Endothelial cell (in vitro differentiated cells): ENCODE results near the gene LRFN2. TPM values are rescaled to one million over a fixed set of nuclear protein-coding genes. Genes with fewer than 3 reads are reported as not detected.

Experiments used
- DNase-seq: peaks from one replicate; pipeline ENCODE4 v3.0.0; 2021; ENCODE audit warnings: low spot score
- H3K27ac Mint-ChIP-seq: one replicate; pipeline ENCODE4 v1.8.0; 2021; ENCODE audit warnings: mixed read lengths, inconsistent platforms; ENCODE audit not compliant: unreplicated experiment
- H3K27me3 Mint-ChIP-seq: one replicate; pipeline ENCODE4 v1.8.0; 2021; ENCODE audit warnings: mild to moderate bottlenecking, moderate library complexity, mixed read lengths, inconsistent platforms; ENCODE audit not compliant: unreplicated experiment
- H3K36me3 Mint-ChIP-seq: one replicate; pipeline ENCODE4 v1.8.0; 2021; ENCODE audit warnings: mild to moderate bottlenecking, low read depth, mixed read lengths, inconsistent platforms; ENCODE audit not compliant: unreplicated experiment
- H3K4me1 Mint-ChIP-seq: one replicate; pipeline ENCODE4 v1.8.0; 2021; ENCODE audit warnings: mild to moderate bottlenecking, mixed read lengths, inconsistent platforms; ENCODE audit not compliant: unreplicated experiment
- H3K4me3 Mint-ChIP-seq: one replicate; pipeline ENCODE4 v1.8.0; 2021; ENCODE audit warnings: mild to moderate bottlenecking, mixed read lengths, inconsistent platforms; ENCODE audit not compliant: unreplicated experiment
- H3K9me3 Mint-ChIP-seq: one replicate; pipeline ENCODE4 v1.8.0; 2021; ENCODE audit warnings: mixed read lengths, inconsistent platforms; ENCODE audit not compliant: unreplicated experiment
- CTCF ChIP-seq: fragments of 200-600 bp; sonication (generic); IDR thresholded peaks from one replicate; pipeline ENCODE4 v1.5.0; 2021; ENCODE audit warnings: antibody characterized with exemption; ENCODE audit not compliant: unreplicated experiment
- total RNA-seq: library from RNA; stranded (reverse); fragmentation: NEBNext Ultra II Directional; extraction: Animal tissue kit (Norgen Biotek cat#: 25700); gene quantifications from one replicate; pipeline ENCODE4 v1.2.1, GENCODE V29; 2021; ENCODE audit not compliant: unreplicated experiment

The LRFN2 gene
- total RNA-seq, 1 donor from 2014 or later = 0.59 TPM

- Mint-ChIP-seq H3K36me3 (no peaks in the 10 kb centered on the region), H3K27ac (no peak overlapping the region), H3K4me3 (no peak overlapping the region), H3K9me3 (no peaks in the 10 kb centered on the region), H3K4me1 (no peaks in the 10 kb centered on the region), H3K27me3 (no peaks in the 10 kb centered on the region)
- no peak for DNase-seq
- no peak for TF ChIP-seq CTCF
Measured at GRCh38 chr6:40355066-40355465, 232.1 kb downstream of the LRFN2 start.

GRCh38 chr6:40353967-40354452, 233.2 kb downstream of the LRFN2 start:
- Mint-ChIP-seq H3K27ac (no peak overlapping the region), H3K36me3 (no peaks in the 10 kb centered on the region), H3K4me1 (no peaks in the 10 kb centered on the region), H3K27me3 (no peaks in the 10 kb centered on the region), H3K9me3 (no peaks in the 10 kb centered on the region), H3K4me3 (no peak overlapping the region)
- DNase-seq = no peak
- no peak for TF ChIP-seq CTCF

- Mint-ChIP-seq H3K4me3 (no peak overlapping the region), H3K27me3 (peaks cover 1% of the 10 kb centered on the region), H3K36me3 (no peaks in the 10 kb centered on the region), H3K9me3 (no peaks in the 10 kb centered on the region), H3K4me1 (peaks cover 5% of the 10 kb centered on the region), H3K27ac (no peak overlapping the region)
- no peak for TF ChIP-seq CTCF
- no peak for DNase-seq
Measured at GRCh38 chr6:40353197-40353966, 233.8 kb downstream of the LRFN2 start.

GRCh38 chr6:40352527-40353170, 234.5 kb downstream of the LRFN2 start:
- H3K4me1 Mint-ChIP-seq = peaks cover 9% of the 10 kb centered on the region
- no peak for DNase-seq
- no peak overlapping the region for H3K27ac Mint-ChIP-seq
- no peaks in the 10 kb centered on the region for H3K36me3 Mint-ChIP-seq
- no peak overlapping the region for H3K4me3 Mint-ChIP-seq
- H3K27me3 Mint-ChIP-seq = peaks cover 1% of the 10 kb centered on the region
- no peak for TF ChIP-seq CTCF
- H3K9me3 Mint-ChIP-seq = no peaks in the 10 kb centered on the region

- H3K4me1 Mint-ChIP-seq = peaks cover 12% of the 10 kb centered on the region
- TF ChIP-seq CTCF = no peak
- peaks cover 1% of the 10 kb centered on the region for H3K27me3 Mint-ChIP-seq
- H3K36me3 Mint-ChIP-seq = no peaks in the 10 kb centered on the region
- DNase-seq = no peak
- H3K27ac Mint-ChIP-seq = no peak overlapping the region
- no peak overlapping the region for H3K4me3 Mint-ChIP-seq
- H3K9me3 Mint-ChIP-seq = no peaks in the 10 kb centered on the region
Measured at GRCh38 chr6:40352006-40352405, 235.2 kb downstream of the LRFN2 start.
